ENCODE results near the gene RCC2.
"Not testable (repeated sequence)": the region's sequence is repeated elsewhere in the genome, so short reads cannot be mapped to it uniquely, and the experiment has no call there.

RCC2 gene

DNA sequence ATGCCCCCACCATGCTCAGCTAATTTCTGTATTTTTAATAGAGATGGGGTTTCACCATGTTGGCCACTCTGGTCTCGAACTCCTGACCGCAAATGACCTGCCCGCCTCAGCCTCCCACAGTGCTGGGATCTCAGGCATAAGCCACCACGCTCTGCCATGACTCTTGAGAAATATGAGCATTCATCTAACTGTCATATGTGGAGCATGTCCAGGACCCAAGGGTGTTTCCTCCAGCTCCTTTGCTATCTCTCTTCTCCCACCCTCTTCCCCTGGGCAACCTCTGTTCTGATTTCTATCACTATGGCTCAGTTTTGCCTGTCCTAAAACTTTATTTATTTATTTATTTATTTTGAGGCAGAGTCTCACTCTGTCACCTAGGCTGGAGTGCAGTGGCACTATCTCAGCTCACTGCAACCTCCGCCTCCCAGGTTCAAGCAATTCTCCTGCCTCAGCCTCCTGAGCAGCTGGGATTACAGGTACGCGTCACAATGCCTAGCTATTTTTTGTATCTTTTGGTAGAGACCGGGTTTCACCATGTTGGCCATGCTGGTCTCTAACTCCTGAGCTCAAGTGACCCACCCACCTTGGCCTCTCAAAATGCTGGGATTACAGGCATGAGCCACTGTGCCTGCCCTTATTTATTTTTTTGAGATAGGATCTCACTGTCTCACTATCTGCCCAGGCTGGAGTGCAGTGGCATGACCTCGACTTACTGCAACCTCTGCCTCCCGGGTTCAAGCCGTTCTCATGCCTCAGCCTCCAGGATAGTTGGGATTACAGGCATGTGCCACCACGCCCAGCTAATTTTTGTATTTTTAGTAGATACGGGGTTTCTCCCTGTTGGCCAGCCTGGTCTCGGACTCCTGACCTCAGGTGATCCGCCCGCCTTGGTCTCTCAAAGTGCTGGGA lies 29.1 kb upstream of the RCC2 start:
- H3K36me3 ChIP-seq (ENCODE audit: control insufficient read depth, insufficient read depth, low read length); H3K27me3 ChIP-seq (ENCODE audit: control insufficient read depth, insufficient read depth, low read length, poor library complexity, severe bottlenecking); H3K4me1 ChIP-seq (ENCODE audit: control insufficient read depth, insufficient read depth, low read length); H3K27ac ChIP-seq (ENCODE audit: insufficient read depth, low read depth, low read length, poor library complexity, severe bottlenecking); H3K9me3 ChIP-seq (ENCODE audit: control insufficient read depth, low read length); H3K4me3 ChIP-seq (ENCODE audit: insufficient read depth, low read depth, low read length): not testable (repeated sequence)
- 89 to 91% methylated on average over 16 of the region's 16 CpGs for WGBS, 2 experiments

DNA sequence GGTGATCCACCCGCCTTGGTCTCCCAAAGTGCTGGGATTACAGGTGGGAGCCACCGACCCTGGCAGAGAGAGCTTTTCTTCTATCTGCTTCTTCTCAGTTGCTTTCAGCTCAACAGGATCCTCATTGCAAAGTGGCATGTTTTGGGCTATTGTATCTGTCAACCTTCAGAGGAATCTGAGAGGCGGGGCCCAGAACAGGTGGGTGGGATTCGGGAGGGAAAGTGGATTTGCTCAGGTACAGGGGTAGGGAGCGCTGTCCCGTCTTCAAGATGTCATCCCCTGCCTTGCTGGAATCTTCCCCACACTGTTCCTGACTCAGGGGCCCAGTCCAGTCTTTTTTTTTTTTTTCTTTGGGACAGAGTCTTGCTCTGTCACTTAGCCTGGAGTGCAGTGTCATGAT lies 26.9 kb upstream of the RCC2 start:
- Histone ChIP-seq H3K27ac (ENCODE audit: insufficient read depth, low read depth, low read length, poor library complexity, severe bottlenecking) (no peak overlapping the region), H3K4me3 (ENCODE audit: insufficient read depth, low read depth, low read length) (no peak overlapping the region), H3K9me3 (ENCODE audit: control insufficient read depth, low read length) (no peaks in the 10 kb centered on the region), H3K27me3 (ENCODE audit: control insufficient read depth, insufficient read depth, low read length, poor library complexity, severe bottlenecking) (no peaks in the 10 kb centered on the region), H3K36me3 (ENCODE audit: control insufficient read depth, insufficient read depth, low read length) (no peaks in the 10 kb centered on the region), H3K4me1 (ENCODE audit: control insufficient read depth, insufficient read depth, low read length) (no peaks in the 10 kb centered on the region)
- WGBS, 2 experiments: 74 to 79% methylated on average over 6 of the region's 6 CpGs

DNA sequence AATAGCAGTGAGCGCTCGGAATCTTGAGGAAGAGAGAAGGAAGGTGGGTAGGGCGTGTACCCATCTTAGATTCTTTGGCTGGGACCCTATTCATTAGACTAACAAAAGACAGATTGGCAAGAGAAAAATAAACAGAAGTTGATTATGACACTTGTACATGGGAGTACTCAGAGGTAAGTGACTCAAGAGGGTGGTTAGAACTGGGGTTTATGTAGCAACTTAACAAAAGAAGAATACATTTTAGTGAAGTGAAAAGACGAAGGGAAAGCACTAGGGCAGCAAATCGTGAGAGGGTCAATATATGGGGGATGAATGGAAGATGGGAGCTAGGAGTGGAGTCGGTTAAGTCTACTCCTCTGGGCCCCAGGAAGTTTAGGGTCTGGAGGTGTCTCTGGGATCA lies 25.8 kb upstream of the RCC2 start:
- Histone ChIP-seq H3K4me1 (ENCODE audit: control insufficient read depth, insufficient read depth, low read length) (no peaks in the 10 kb centered on the region), H3K9me3 (ENCODE audit: control insufficient read depth, low read length) (no peaks in the 10 kb centered on the region), H3K36me3 (ENCODE audit: control insufficient read depth, insufficient read depth, low read length) (no peaks in the 10 kb centered on the region), H3K27ac (ENCODE audit: insufficient read depth, low read depth, low read length, poor library complexity, severe bottlenecking) (no peak overlapping the region), H3K27me3 (ENCODE audit: control insufficient read depth, insufficient read depth, low read length, poor library complexity, severe bottlenecking) (no peaks in the 10 kb centered on the region), H3K4me3 (ENCODE audit: insufficient read depth, low read depth, low read length) (no peak overlapping the region)
- WGBS, 2 experiments: 91 to 92% methylated on average over 6 of the region's 6 CpGs

DNA sequence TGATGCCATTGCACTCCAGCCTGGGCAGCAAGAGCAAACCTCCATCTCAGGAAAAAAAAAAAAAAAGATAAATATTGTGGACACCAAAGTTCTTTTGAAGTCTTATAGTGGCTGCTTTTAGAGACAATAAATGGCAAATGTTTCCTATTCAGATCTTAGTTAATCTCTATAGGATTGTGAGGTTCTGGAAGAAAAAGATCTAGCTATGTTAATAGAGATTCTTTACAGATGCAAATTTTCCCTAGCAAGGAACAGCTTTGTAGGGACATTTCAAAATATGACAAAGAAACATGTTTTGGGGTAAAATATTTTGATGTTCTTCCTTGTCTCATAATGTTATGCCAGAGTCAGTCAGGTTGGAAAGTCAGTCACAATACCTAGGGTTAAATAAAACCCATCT lies 24.5 kb upstream of the RCC2 start:
- Histone ChIP-seq H3K27me3 (ENCODE audit: control insufficient read depth, insufficient read depth, low read length, poor library complexity, severe bottlenecking) (no peaks in the 10 kb centered on the region), H3K4me3 (ENCODE audit: insufficient read depth, low read depth, low read length) (no peak overlapping the region), H3K36me3 (ENCODE audit: control insufficient read depth, insufficient read depth, low read length) (no peaks in the 10 kb centered on the region), H3K9me3 (ENCODE audit: control insufficient read depth, low read length) (no peaks in the 10 kb centered on the region), H3K27ac (ENCODE audit: insufficient read depth, low read depth, low read length, poor library complexity, severe bottlenecking) (no peak overlapping the region), H3K4me1 (ENCODE audit: control insufficient read depth, insufficient read depth, low read length) (no peaks in the 10 kb centered on the region)

DNA sequence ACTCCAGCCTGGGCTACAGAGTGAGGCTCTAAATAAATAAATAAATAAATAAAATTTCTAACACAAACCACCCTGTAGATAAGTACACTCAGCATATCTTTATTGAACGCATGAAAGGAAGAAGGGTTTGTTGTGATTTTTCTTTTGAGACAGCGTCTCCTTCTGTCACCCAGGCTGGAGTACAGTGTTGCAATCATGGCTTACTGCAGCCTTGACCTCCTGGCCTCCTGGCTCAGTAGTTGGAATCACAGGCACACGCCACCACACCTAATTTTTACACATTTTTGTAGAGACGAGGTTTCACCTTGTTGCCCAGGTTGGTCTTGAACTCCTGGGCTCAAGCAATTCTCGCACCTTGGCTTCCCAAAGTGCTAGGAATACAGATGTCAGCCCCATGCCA lies 23.2 kb upstream of the RCC2 start:
- Histone ChIP-seq H3K27ac (ENCODE audit: insufficient read depth, low read depth, low read length, poor library complexity, severe bottlenecking) (no peak overlapping the region), H3K4me1 (ENCODE audit: control insufficient read depth, insufficient read depth, low read length) (no peaks in the 10 kb centered on the region), H3K27me3 (ENCODE audit: control insufficient read depth, insufficient read depth, low read length, poor library complexity, severe bottlenecking) (no peaks in the 10 kb centered on the region), H3K36me3 (ENCODE audit: control insufficient read depth, insufficient read depth, low read length) (no peaks in the 10 kb centered on the region), H3K4me3 (ENCODE audit: insufficient read depth, low read depth, low read length) (no peak overlapping the region), H3K9me3 (ENCODE audit: control insufficient read depth, low read length) (no peaks in the 10 kb centered on the region)
- 82 to 85% methylated on average over 5 of the region's 5 CpGs for WGBS, 2 experiments

DNA sequence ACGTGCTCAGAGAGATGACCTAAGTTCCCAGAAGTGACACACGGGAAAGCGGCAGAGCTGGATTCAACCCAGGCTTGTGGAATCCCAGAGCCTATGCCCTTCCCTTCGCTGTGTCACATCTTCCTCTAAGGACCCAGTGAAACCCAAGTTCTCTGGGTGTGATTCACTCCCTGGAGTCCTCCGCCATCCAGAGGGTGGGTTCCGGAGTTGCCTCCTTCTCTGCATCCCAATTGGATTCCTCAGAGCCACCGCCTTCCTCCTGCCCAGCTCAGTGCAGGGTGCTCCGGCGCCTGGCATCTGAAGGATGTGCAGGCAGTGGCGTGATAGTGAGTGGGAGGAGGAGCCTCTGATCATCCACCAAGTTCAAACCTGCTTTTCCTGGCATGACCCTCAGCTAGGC lies 20.7 kb upstream of the RCC2 start:
- Histone ChIP-seq H3K4me3 (ENCODE audit: insufficient read depth, low read depth, low read length) (no peak overlapping the region), H3K9me3 (ENCODE audit: control insufficient read depth, low read length) (no peaks in the 10 kb centered on the region), H3K4me1 (ENCODE audit: control insufficient read depth, insufficient read depth, low read length) (no peaks in the 10 kb centered on the region), H3K36me3 (ENCODE audit: control insufficient read depth, insufficient read depth, low read length) (no peaks in the 10 kb centered on the region), H3K27ac (ENCODE audit: insufficient read depth, low read depth, low read length, poor library complexity, severe bottlenecking) (no peak overlapping the region), H3K27me3 (ENCODE audit: control insufficient read depth, insufficient read depth, low read length, poor library complexity, severe bottlenecking) (no peaks in the 10 kb centered on the region)
- 91 to 93% methylated on average over 10 of the region's 10 CpGs for WGBS, 2 experiments

DNA sequence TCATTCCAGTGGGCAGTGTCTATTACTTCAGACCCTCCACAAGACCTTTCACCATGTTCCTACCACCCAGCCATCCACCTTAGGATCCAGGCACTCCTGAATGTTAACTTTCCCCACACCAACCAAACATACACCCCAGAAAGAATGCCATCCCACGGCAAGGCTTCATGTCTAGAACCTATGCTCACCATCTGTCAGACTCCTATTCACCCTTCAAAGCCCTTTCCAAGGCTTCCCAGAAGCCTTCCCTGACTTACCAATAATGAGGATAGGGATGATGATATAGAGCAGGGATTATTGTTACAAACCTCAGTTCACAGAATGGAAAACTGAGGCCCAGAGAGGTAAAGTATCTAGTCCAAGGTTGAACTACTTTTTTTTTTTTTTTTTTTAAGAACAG lies 19.3 kb upstream of the RCC2 start:
- no peaks in the 10 kb centered on the region for H3K4me1 ChIP-seq (ENCODE audit: control insufficient read depth, insufficient read depth, low read length)
- no peak overlapping the region for H3K27ac ChIP-seq (ENCODE audit: insufficient read depth, low read depth, low read length, poor library complexity, severe bottlenecking)
- no peaks in the 10 kb centered on the region for H3K9me3 ChIP-seq (ENCODE audit: control insufficient read depth, low read length)
- no peaks in the 10 kb centered on the region for H3K36me3 ChIP-seq (ENCODE audit: control insufficient read depth, insufficient read depth, low read length)
- no peaks in the 10 kb centered on the region for H3K27me3 ChIP-seq (ENCODE audit: control insufficient read depth, insufficient read depth, low read length, poor library complexity, severe bottlenecking)
- H3K4me3 ChIP-seq (ENCODE audit: insufficient read depth, low read depth, low read length): no peak overlapping the region
- 67 to 70% methylated on average over 1 of the region's 1 CpG for WGBS, 2 experiments

DNA sequence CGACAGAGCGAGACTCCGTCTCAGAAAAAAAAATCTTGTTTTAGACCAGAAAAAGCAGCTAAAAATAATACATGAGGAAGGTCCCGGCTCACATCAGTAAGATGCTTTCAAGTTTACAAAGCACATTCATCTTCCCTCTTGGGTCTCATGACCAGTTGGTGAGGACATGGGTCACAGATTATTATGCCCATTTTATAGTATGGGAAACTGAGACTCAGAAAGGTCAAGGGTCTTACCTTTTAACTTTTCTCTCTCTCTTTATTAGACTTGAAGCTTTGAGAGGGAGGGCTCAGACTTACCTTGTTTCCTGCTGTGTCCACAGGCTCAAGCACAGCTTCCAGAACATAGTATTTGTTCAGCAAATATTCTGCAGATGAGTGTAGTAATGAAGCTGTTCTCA lies 13.2 kb upstream of the RCC2 start:
- H3K4me1 ChIP-seq (ENCODE audit: control insufficient read depth, insufficient read depth, low read length): no peaks in the 10 kb centered on the region
- H3K36me3 ChIP-seq (ENCODE audit: control insufficient read depth, insufficient read depth, low read length): no peaks in the 10 kb centered on the region
- 96 to 99% methylated on average over 4 of the region's 4 CpGs for WGBS, 2 experiments
- no peak overlapping the region for H3K4me3 ChIP-seq (ENCODE audit: insufficient read depth, low read depth, low read length)
- H3K9me3 ChIP-seq (ENCODE audit: control insufficient read depth, low read length): no peaks in the 10 kb centered on the region
- H3K27me3 ChIP-seq (ENCODE audit: control insufficient read depth, insufficient read depth, low read length, poor library complexity, severe bottlenecking): no peaks in the 10 kb centered on the region
- H3K27ac ChIP-seq (ENCODE audit: insufficient read depth, low read depth, low read length, poor library complexity, severe bottlenecking): no peak overlapping the region

DNA sequence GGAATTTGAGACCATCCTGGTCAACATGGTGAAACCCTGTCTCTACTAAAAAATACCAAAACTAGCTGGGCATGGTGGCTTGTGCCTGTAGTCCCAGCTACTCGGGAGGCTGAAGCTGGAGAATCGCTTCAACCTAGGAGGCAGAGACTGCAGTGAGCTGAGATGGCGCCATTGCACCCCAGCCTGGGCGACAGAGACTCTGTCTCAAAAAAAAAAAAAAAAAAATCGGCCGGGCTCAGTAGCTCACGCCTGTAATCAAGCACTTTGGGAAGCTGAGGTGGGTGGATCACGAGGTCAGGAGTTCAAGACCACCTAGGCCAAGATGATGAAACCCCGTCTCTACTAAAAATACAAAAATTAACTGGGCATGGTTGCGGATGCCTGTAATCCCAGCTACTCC lies 12.7 kb upstream of the RCC2 start:
- 70 to 71% methylated on average over 10 of the region's 10 CpGs for WGBS, 2 experiments
- not testable (repeated sequence) for H3K9me3 ChIP-seq (ENCODE audit: control insufficient read depth, low read length); H3K27me3 ChIP-seq (ENCODE audit: control insufficient read depth, insufficient read depth, low read length, poor library complexity, severe bottlenecking); H3K36me3 ChIP-seq (ENCODE audit: control insufficient read depth, insufficient read depth, low read length); H3K27ac ChIP-seq (ENCODE audit: insufficient read depth, low read depth, low read length, poor library complexity, severe bottlenecking); H3K4me1 ChIP-seq (ENCODE audit: control insufficient read depth, insufficient read depth, low read length); H3K4me3 ChIP-seq (ENCODE audit: insufficient read depth, low read depth, low read length)

DNA sequence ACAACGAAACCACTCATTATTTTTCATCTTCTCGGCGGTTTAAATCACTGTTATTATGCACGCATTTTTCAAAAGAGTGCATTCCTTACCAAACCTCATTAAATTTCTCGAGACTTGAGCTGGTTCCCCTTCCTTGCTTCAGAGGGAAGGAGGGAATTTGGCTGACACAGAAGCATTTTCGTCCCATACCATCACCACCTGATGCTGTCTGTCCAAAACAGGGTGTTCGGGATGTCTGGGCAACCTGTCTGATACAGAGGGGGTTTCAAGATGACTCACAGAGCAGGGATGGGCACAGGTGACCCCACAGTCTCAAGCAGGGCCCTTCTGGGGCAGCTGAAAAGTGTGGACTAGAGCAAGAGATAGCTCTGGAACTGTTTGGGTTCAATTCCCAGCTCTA lies 12.3 kb upstream of the RCC2 start:
- no peaks in the 10 kb centered on the region for H3K36me3 ChIP-seq (ENCODE audit: control insufficient read depth, insufficient read depth, low read length)
- H3K4me1 ChIP-seq (ENCODE audit: control insufficient read depth, insufficient read depth, low read length): no peaks in the 10 kb centered on the region
- H3K4me3 ChIP-seq (ENCODE audit: insufficient read depth, low read depth, low read length): no peak overlapping the region
- no peaks in the 10 kb centered on the region for H3K27me3 ChIP-seq (ENCODE audit: control insufficient read depth, insufficient read depth, low read length, poor library complexity, severe bottlenecking)
- no peak overlapping the region for H3K27ac ChIP-seq (ENCODE audit: insufficient read depth, low read depth, low read length, poor library complexity, severe bottlenecking)
- 93 to 94% methylated on average over 7 of the region's 7 CpGs for WGBS, 2 experiments
- H3K9me3 ChIP-seq (ENCODE audit: control insufficient read depth, low read length): no peaks in the 10 kb centered on the region
